Measurements from ENCODE around the gene SLC39A11. TPM values are rescaled to one million over a fixed set of nuclear protein-coding genes. Genes with fewer than 3 reads are reported as not detected.
A peak's percentile ranks its signal among the peaks of the same experiment; 100 is the strongest.
"Not testable (repeated sequence)": the region's sequence is repeated elsewhere in the genome, so short reads cannot be mapped to it uniquely, and the experiment has no call there.

Gene SLC39A11
- total and polyA plus RNA-seq, 4 donors, result 4.6 to 23.3 (median 11.4) TPM

DNA sequence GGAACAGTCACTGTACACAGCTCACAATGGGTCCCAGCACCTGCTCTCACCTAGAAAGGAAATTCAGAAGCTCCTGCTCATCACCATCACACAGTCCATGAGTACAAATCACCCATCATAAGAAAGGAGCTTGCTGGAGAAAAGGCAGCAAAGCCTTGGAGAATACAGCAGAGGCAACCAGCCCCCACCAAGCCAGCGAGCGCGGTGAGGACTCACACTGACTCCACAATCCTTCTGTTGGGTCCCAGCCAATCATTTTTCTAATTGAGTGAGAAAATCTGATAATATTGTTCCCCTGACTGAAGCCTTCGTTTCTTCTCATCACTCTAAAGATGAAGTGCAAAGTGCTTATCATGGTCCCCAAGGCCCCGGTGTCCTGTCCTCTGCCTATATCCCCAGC, 298.3 kb downstream of the SLC39A11 start:
- H3K27me3 ChIP-seq (ENCODE audit: control insufficient read depth, insufficient read depth, low read length), result no peaks in the 10 kb centered on the region
- DNase-seq (ENCODE audit: low read depth in 4 of 6, low spot score in 6 of 6), result no peak
- H3K9me3 ChIP-seq (ENCODE audit: control insufficient read depth, insufficient read depth, low read length), result no peaks in the 10 kb centered on the region
- no peak overlapping the region for H3K27ac ChIP-seq (ENCODE audit: low read depth, low read length)
- 86% methylated on average over 2 of the region's 5 CpGs for WGBS (ENCODE audit: insufficient coverage)
- no peaks in the 10 kb centered on the region for H3K36me3 ChIP-seq (ENCODE audit: control insufficient read depth, insufficient read depth, low read length)
- H3K4me3 ChIP-seq (ENCODE audit: low read depth, low read length), result no peak overlapping the region
- H3K4me1 ChIP-seq (ENCODE audit: control insufficient read depth, insufficient read depth, low read length), result peaks cover 6% of the 10 kb centered on the region

DNA sequence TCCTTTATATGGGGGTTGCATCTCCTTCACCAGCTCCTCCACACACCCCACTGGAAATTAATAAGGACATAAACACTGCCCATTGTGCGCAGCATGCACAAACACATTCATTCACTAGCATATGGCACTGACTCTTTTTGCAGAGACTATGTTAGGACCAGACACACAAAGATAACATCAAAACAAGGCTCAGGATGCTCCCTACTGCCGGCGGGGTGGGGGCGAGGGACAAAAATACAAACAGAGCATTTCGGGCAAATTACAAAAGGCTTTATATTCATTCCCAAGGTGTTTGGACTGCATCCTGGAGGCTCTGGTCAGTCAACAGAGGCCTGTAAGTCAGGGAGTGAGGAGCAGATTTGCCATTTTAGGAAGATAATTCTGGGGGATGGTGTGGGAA, 299.7 kb downstream of the SLC39A11 start:
- Histone ChIP-seq H3K27ac (ENCODE audit: low read depth, low read length) (no peak overlapping the region), H3K36me3 (ENCODE audit: control insufficient read depth, insufficient read depth, low read length) (no peaks in the 10 kb centered on the region), H3K4me1 (ENCODE audit: control insufficient read depth, insufficient read depth, low read length) (peaks cover 6% of the 10 kb centered on the region), H3K9me3 (ENCODE audit: control insufficient read depth, insufficient read depth, low read length) (no peaks in the 10 kb centered on the region), H3K27me3 (ENCODE audit: control insufficient read depth, insufficient read depth, low read length) (no peaks in the 10 kb centered on the region), H3K4me3 (ENCODE audit: low read depth, low read length) (no peak overlapping the region)
- DNase-seq (ENCODE audit: low read depth in 4 of 6, low spot score in 6 of 6), result no peak
- WGBS (ENCODE audit: insufficient coverage), result 98% methylated on average over 5 of the region's 5 CpGs

DNA sequence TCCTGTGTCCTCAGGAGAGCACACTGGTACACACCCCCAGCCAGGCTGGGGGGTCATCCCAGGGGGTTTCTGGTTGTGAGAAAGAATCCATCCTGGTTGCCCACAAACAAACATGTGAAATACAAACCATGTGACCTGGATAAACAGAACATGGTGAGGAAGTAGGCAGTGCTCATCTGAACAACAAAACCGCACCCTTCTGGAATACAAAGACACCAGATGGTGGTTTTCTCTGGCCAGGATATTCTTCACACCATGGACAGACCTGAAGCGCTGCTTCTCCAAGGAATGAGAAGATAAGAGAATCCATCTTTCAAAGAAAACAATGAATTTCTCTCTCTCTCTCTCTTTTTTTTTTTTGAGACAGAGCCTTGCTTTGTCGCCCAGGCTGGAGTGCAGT, 302.3 kb downstream of the SLC39A11 start:
- no peak for DNase-seq (ENCODE audit: low read depth in 4 of 6, low spot score in 6 of 6)
- H3K36me3 ChIP-seq (ENCODE audit: control insufficient read depth, insufficient read depth, low read length), result no peaks in the 10 kb centered on the region
- no peak overlapping the region for H3K4me3 ChIP-seq (ENCODE audit: low read depth, low read length)
- WGBS (ENCODE audit: insufficient coverage), result 88% methylated on average over 1 of the region's 3 CpGs
- no peaks in the 10 kb centered on the region for H3K4me1 ChIP-seq (ENCODE audit: control insufficient read depth, insufficient read depth, low read length)
- no peak overlapping the region for H3K27ac ChIP-seq (ENCODE audit: low read depth, low read length)
- H3K9me3 ChIP-seq (ENCODE audit: control insufficient read depth, insufficient read depth, low read length), result no peaks in the 10 kb centered on the region
- H3K27me3 ChIP-seq (ENCODE audit: control insufficient read depth, insufficient read depth, low read length), result no peaks in the 10 kb centered on the region

DNA sequence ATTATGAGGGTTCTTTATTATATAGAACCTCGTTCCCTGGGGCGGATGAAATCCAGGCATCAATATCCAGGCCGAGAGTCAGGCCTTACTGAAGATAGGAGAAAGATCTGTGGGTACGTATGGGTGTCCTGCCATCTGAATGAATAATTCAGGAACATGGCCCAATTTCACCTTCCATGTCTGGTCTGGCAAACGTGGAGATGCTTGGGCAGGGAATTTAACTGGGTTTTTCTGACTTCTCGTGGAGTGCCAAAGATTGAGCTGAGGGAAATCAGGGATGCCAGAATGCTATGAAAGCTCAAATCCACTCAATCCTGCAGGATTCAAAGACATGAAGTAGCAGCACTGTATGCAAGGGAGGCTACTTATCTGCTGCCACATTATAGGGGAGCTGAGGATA, 302.8 kb downstream of the SLC39A11 start:
- Histone ChIP-seq H3K4me3 (ENCODE audit: low read depth, low read length) (no peak overlapping the region), H3K27ac (ENCODE audit: low read depth, low read length) (no peak overlapping the region), H3K9me3 (ENCODE audit: control insufficient read depth, insufficient read depth, low read length) (no peaks in the 10 kb centered on the region), H3K4me1 (ENCODE audit: control insufficient read depth, insufficient read depth, low read length) (no peaks in the 10 kb centered on the region), H3K27me3 (ENCODE audit: control insufficient read depth, insufficient read depth, low read length) (no peaks in the 10 kb centered on the region), H3K36me3 (ENCODE audit: control insufficient read depth, insufficient read depth, low read length) (no peaks in the 10 kb centered on the region)
- peak in 1 of 6 donors; percentile 5 for DNase-seq (ENCODE audit: low read depth in 4 of 6, low spot score in 6 of 6)
- 91% methylated on average over 5 of the region's 6 CpGs for WGBS (ENCODE audit: insufficient coverage)

DNA sequence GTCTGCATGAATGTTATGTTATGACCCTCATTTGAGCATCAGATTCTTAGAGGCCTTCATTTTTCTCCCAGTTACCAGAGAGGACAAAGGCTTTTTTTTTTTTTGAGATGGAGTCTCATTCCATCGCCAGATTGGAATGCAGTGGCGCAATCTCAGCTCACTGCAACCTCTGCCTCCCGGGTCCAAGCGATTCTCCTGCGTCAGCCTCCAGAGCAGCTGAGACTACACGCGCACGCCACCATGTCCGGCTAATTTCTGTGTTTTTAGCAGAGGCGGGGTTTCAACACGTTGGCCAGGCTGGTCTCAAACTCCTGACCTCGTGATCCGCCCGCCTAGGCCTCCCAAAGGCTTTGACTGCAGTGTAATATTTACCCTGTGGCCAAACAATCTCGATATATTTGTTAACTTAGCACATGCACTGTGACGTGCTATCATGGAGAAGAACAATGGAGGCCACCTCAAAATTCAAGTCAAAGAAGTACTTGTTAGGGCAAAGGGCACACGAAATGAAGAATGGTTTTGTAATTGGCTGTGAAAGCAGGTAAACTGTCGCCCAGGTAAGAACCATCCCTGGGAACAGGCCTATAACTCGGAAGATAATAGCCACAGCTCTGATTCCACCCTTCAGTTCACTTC, 303.4 kb downstream of the SLC39A11 start:
- Histone ChIP-seq H3K27ac (ENCODE audit: low read depth, low read length) (no peak overlapping the region), H3K4me3 (ENCODE audit: low read depth, low read length) (no peak overlapping the region)
- 91% methylated on average over 18 of the region's 19 CpGs for WGBS (ENCODE audit: insufficient coverage)

DNA sequence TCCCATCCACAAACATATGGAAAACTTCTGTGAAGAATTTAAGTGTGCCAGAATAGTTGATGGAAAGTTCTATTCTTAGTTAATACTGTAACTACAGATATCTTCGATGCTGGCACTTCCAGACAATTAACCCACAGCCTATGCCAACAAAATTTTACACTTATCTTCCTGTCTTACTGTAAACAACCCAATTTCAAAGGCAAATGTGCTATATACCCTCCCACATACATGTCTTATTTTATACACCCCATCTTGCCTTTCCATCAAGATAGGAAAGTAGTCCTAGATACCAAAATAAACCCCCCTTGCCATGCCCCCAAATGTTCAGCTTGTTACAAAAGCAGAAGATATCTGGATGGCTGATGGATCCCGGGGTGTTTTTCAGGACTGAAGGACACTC, 306.3 kb downstream of the SLC39A11 start:
- Histone ChIP-seq H3K36me3 (ENCODE audit: control insufficient read depth, insufficient read depth, low read length) (no peaks in the 10 kb centered on the region), H3K4me1 (ENCODE audit: control insufficient read depth, insufficient read depth, low read length) (no peaks in the 10 kb centered on the region), H3K27ac (ENCODE audit: low read depth, low read length) (no peak overlapping the region), H3K9me3 (ENCODE audit: control insufficient read depth, insufficient read depth, low read length) (no peaks in the 10 kb centered on the region), H3K27me3 (ENCODE audit: control insufficient read depth, insufficient read depth, low read length) (no peaks in the 10 kb centered on the region), H3K4me3 (ENCODE audit: low read depth, low read length) (no peak overlapping the region)
- no CpG with 5 or more reads among the region's 2 CpGs for WGBS (ENCODE audit: insufficient coverage)
- DNase-seq (ENCODE audit: low read depth in 4 of 6, low spot score in 6 of 6), result peak in 1 of 6 donors; percentile 47

More for the DNA sequence above, 303.4 kb downstream of the SLC39A11 start:
- DNase-seq (ENCODE audit: low read depth in 4 of 6, low spot score in 6 of 6), result no peak
- H3K36me3 ChIP-seq (ENCODE audit: control insufficient read depth, insufficient read depth, low read length), result no peaks in the 10 kb centered on the region
- no peaks in the 10 kb centered on the region for H3K9me3 ChIP-seq (ENCODE audit: control insufficient read depth, insufficient read depth, low read length)
- no peaks in the 10 kb centered on the region for H3K4me1 ChIP-seq (ENCODE audit: control insufficient read depth, insufficient read depth, low read length)
- H3K27me3 ChIP-seq (ENCODE audit: control insufficient read depth, insufficient read depth, low read length), result no peaks in the 10 kb centered on the region

DNA sequence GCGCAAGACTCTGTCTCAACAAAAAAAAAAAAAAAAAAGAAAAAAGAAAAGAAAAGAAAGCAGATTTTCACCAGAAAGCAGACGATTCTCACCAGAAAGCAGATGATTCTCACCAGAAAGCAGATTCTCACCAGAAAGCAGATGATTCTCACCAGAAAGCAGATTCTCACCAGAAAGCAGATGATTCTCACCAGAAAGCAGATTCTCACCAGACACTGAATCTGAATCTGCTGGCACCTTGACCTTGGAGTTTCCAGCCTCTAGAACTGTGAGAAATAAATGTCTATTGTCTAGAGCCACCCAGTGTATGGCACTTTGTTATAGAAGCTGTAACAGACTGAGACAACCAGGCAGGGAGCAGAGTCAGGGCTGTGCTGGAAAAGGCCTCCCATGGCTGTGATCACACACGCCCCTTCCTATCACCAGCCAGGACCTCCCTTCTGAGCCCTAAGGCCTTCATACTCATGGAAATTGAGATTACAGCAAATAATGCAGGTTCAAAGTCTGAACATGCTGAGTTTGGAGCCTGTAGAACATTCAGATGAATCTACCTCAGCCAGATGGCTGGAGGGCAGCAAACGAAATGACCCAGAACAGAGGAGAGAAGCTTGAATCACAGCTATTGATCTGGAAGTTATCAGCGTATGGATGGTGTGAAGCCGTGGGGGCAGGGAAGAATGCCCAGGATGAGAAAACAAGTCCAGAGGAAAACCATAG, 309.3 kb downstream of the SLC39A11 start:
- Histone ChIP-seq H3K4me3 (ENCODE audit: low read depth, low read length) (no peak overlapping the region), H3K27me3 (ENCODE audit: control insufficient read depth, insufficient read depth, low read length) (no peaks in the 10 kb centered on the region), H3K36me3 (ENCODE audit: control insufficient read depth, insufficient read depth, low read length) (no peaks in the 10 kb centered on the region), H3K4me1 (ENCODE audit: control insufficient read depth, insufficient read depth, low read length) (no peaks in the 10 kb centered on the region), H3K27ac (ENCODE audit: low read depth, low read length) (no peak overlapping the region), H3K9me3 (ENCODE audit: control insufficient read depth, insufficient read depth, low read length) (no peaks in the 10 kb centered on the region)
- WGBS (ENCODE audit: insufficient coverage), result 89% methylated on average over 5 of the region's 6 CpGs
- DNase-seq (ENCODE audit: low read depth in 4 of 6, low spot score in 6 of 6), result no peak

DNA sequence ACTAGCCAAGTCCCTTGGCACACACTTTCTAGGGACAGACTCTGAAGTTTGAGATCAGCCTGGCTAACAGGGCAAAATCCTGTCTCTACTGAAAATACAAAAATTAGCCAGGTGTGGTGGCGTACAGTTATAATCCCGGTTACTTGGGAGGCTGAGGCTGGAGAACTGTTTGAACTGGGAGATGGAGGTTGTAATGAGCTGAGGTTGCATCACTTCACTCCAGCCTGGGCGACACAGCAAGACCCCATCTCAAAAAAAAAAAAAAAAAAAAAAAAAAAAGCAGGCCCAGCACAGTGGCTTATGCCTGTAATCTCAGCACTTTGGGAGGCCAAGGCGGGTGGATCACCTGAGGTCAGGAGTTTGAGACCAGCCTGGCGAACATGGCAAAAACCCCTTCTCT, 310.1 kb downstream of the SLC39A11 start:
- DNase-seq (ENCODE audit: low read depth in 4 of 6, low spot score in 6 of 6); H3K36me3 ChIP-seq (ENCODE audit: control insufficient read depth, insufficient read depth, low read length); H3K4me1 ChIP-seq (ENCODE audit: control insufficient read depth, insufficient read depth, low read length); H3K27ac ChIP-seq (ENCODE audit: low read depth, low read length); H3K9me3 ChIP-seq (ENCODE audit: control insufficient read depth, insufficient read depth, low read length); H3K27me3 ChIP-seq (ENCODE audit: control insufficient read depth, insufficient read depth, low read length); H3K4me3 ChIP-seq (ENCODE audit: low read depth, low read length): not testable (repeated sequence)
- WGBS (ENCODE audit: insufficient coverage), result 94% methylated on average over 2 of the region's 5 CpGs

DNA sequence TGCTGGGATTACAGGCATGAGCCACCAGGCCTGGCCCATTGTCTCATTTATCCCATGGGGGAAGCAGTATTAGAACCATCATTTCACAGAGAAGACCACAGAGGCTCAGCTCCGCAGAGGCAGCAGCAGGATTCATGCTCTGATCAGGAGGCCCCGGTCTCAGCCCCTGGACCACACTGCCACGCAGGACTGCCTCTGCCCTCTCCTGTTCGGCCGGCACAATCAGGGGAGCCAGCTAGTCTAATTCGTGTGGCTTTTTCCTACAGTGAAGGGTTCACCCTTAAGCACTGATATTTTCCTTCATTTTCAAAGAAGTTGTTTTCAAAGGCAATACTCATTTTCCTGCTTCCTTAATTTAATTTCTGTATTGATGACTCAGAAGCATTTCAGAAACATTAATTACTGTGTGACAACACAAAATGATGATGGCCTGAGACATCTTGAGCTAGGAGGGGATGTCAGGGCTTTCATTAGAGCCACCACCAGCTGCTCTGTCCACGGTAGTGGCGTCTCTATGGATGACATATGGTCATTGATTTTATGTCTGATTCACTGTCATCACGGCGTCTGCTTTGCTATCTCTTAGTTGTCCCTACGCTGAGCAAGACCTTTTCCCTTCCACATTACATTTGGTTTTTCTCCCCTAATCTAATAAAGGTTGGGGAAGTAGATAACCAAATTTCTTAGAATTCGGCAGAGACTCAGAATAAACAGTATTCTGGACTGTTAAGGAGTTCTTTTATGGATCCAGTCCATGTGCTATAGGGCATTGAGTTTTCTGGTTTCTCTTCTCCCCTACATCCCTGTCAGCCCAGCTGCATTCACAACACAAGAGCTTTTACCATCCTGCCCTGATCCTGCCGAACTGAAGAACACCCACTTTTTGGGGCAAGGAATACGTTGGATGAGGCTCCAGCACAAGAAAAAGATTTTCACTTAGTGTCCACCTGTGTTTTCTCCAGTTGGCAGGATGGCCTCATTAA, 314.0 kb downstream of the SLC39A11 start:
- no peaks in the 10 kb centered on the region for H3K36me3 ChIP-seq (ENCODE audit: control insufficient read depth, insufficient read depth, low read length)
- DNase-seq (ENCODE audit: low read depth in 4 of 6, low spot score in 6 of 6), result no peak
- H3K27me3 ChIP-seq (ENCODE audit: control insufficient read depth, insufficient read depth, low read length), result no peaks in the 10 kb centered on the region
- H3K27ac ChIP-seq (ENCODE audit: low read depth, low read length), result no peak overlapping the region
- WGBS (ENCODE audit: insufficient coverage), result 75% methylated on average over 6 of the region's 14 CpGs
- H3K4me1 ChIP-seq (ENCODE audit: control insufficient read depth, insufficient read depth, low read length), result peaks cover 4% of the 10 kb centered on the region
- no peaks in the 10 kb centered on the region for H3K9me3 ChIP-seq (ENCODE audit: control insufficient read depth, insufficient read depth, low read length)
- H3K4me3 ChIP-seq (ENCODE audit: low read depth, low read length), result no peak overlapping the region
